Thyroid gland (tissue), 4 donors: ENCODE measurements around the gene TRIL.

Source experiments
- POLR2A ChIP-seq, 2 donors: fragments of 450-650 bp; IDR thresholded peaks; one replicate each; pipeline ENCODE4 v1.6.1; 2017; ENCODE audit warnings: antibody characterized with exemption in 2 of 2, mild to moderate bottlenecking in 2 of 2, moderate library complexity in 1 of 2
- TF ChIP-seq, protein P1 (sequence below), 6 experiments: fragments of 200-600 bp in 3 of 6; fragments of 450-650 bp in 3 of 6; sonication (generic) in 3 of 6; IDR thresholded peaks; one replicate each; pipeline ENCODE4 v1.5.1; 2016 to 2019; ENCODE audit warnings: antibody characterized with exemption in 6 of 6, mild to moderate bottlenecking in 2 of 6, inconsistent platforms in 1 of 6, moderate library complexity in 1 of 6

DNA sequence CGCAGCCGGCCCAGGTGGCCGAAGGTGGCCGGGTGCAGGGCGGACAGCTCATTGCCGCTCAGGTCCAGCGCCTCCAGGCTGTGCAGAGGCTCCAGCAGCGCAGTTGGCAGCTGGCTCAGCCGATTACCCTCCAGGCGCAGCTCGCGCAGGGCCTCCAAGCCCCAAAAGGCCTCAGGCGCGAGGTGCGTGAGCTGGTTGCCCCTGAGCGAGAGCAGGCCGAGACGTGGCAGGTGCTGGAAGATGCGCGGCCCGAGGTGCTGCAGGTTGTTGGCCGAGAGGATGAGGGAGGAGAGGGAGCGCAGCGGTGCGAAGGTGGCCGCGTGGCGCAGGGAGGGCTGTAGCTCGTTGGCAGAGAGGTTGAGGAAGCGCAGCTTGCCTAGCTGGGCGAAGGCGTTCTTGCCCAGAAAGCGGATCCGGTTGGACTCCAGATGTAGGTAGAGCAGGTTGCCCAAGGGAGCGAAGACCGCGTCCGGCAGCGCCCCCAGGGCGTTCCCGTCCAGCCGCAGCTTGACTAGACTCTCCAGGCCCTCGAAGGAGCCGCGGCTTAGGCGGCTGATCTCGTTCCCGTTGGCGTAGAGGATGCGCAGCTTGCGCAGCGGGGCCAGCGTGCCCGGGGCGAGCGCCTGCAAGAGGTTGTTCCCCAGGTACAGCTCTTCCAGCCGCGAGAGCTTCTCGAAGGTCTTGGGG is 923 bp downstream of the TRIL start:
- TF ChIP-seq, protein P1, sequence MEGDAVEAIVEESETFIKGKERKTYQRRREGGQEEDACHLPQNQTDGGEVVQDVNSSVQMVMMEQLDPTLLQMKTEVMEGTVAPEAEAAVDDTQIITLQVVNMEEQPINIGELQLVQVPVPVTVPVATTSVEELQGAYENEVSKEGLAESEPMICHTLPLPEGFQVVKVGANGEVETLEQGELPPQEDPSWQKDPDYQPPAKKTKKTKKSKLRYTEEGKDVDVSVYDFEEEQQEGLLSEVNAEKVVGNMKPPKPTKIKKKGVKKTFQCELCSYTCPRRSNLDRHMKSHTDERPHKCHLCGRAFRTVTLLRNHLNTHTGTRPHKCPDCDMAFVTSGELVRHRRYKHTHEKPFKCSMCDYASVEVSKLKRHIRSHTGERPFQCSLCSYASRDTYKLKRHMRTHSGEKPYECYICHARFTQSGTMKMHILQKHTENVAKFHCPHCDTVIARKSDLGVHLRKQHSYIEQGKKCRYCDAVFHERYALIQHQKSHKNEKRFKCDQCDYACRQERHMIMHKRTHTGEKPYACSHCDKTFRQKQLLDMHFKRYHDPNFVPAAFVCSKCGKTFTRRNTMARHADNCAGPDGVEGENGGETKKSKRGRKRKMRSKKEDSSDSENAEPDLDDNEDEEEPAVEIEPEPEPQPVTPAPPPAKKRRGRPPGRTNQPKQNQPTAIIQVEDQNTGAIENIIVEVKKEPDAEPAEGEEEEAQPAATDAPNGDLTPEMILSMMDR (IDR thresholded peaks at IDR 0.05): no peak
- no peak for TF ChIP-seq POLR2A (IDR thresholded peaks at IDR 0.05)
